Fibroblast of mammary gland (primary cell): ENCODE data around the gene FMC1.
"Not testable (repeated sequence)": the region's sequence is repeated elsewhere in the genome, so short reads cannot be mapped to it uniquely, and the experiment has no call there.

Source experiments
- DNase-seq: peaks from one replicate; pipeline ENCODE4 v3.0.0-alpha.2; 2010; ENCODE audit warnings: low read depth
- H3K4me3 ChIP-seq: 2 replicates; pipeline ENCODE4 v1.5.1; 2011; ENCODE audit warnings: low read depth, mild to moderate bottlenecking, low read length, moderate library complexity; ENCODE audit not compliant: control insufficient read depth
- CTCF ChIP-seq: conservative IDR thresholded peaks from 2 replicates; pipeline ENCODE4 v1.5.1; 2011; ENCODE audit warnings: low read depth, low read length, inconsistent platforms; ENCODE audit not compliant: control insufficient read depth, insufficient read depth

FMC1 gene

DNA sequence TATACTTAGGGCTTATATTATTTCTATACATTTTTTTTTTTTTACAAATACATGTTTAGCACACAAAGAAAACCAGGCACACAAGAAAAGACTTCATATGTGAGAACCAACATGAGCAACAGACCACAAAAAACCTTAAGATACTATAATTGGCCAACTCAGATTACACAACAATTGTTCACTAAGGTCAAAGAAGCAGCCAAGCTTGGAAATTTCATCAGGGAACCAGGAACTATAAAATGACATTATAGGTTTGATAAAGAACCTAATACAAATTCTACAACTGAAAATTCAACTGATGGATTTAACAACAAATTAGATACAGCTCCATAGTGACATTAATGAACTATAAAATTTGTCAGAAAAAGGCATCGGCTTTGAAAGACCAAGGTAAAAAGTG is 14.2 kb downstream of the FMC1 start:
- no peak for TF ChIP-seq CTCF
- peak; percentile 58 for DNase-seq

DNA sequence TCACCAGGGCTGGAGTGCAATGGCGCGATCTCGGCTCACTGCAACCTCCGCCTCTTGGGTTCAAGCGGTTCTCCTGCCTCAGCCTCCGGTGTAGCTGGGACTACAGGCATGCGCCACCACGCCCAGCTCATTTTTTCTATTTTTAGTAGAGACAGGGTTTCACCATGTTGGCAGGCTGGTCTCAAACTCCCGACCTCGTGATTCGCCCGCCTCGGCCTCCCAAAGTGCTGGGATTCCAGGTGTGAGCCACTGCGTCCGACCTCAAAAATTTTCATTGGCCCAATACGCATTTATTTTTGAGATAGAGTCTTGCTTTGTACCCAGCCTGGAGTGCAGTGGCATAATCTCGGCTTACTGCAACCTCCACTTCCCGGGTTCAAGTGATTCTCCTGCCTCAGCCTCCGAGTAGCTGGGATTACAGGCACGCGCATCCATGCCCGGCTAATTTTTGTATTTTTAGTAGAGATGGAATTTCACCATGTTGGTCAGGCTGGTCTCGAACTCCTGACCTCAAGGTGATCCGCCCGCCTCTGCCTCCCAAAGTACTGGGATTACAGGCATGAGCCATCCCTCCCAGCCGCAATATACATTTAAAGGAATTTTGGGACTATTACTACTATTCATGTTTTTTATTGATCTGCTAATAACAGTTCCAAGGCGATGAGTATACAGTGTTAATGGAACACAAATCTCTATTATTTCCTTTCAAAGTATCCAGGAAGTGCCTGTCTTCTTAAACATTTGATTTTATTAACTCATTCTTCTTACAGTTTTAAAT is 16.8 kb downstream of the FMC1 start:
- H3K4me3 ChIP-seq, result peak overlapping the region; percentile 78
- DNase-seq, result not testable (repeated sequence)

More for the DNA sequence above, 14.2 kb downstream of the FMC1 start:
- H3K4me3 ChIP-seq, result no peak overlapping the region

GRCh38 chr7:139358541-139359365 is 17.6 kb downstream of the FMC1 start:
- no peak for TF ChIP-seq CTCF
- peak overlapping the region; percentile 78 for H3K4me3 ChIP-seq
- peak; percentile 48 for DNase-seq

- H3K4me3 ChIP-seq, result peak within 1 kb of the TSS; percentile 78
- no peak for TF ChIP-seq CTCF
- peak; percentile 98 for DNase-seq
These were observed 18.5 kb downstream of the FMC1 start, which contains the start of gene LUC7L2 for GRCh38 chr7:139359366-139360209. LUC7L2 (plus strand) TSS chr7:139359894; CDS start chr7:139360262, 368 bp downstream.

GRCh38 chr7:139360210-139360947 is 19.2 kb downstream of the FMC1 start:
- peak overlapping the region; percentile 78 for H3K4me3 ChIP-seq
- peak; percentile 88 for DNase-seq
- TF ChIP-seq CTCF, result no peak

DNA sequence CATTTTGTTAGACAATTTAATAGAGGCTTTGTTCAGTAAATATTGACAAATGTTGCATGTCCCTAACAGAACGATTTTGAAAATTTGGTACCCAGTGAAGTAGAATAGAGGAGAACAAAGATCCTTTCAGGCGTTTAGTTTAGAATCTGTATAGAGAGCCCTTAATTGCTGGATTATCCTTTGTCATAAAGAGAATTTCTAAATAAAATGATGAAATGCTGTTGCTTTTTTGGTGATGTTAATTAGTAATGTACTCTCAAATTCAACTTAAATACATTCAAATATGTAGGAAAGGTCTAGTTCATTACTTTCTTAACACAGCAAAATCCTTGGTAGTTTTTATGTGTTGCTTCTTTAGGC is 19.8 kb downstream of the FMC1 start:
- no peak for TF ChIP-seq CTCF
- peak overlapping the region; percentile 78 for H3K4me3 ChIP-seq
- no peak for DNase-seq
